ENCODE results near the gene ZNF385B.
"Not testable (repeated sequence)": the region's sequence is repeated elsewhere in the genome, so short reads cannot be mapped to it uniquely, and the experiment has no call there.

The ZNF385B gene

DNA sequence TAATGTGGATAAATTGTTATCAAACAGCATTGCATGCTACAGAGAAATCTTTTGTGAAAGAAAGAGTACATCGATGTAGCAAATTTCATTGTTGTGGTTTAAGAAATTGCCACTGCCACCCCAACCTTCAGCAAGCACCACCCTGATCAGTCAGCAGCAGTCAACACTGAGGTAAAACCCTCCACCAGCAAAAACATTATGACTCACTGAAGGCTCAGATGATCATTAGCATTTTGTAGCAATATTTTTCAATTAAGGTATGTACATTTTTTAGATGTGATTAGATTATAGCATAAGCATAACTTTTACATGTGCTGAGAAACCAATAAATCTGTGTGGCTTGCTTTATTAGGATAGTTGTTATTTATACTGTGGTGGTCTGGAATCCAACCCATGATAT is 75.5 kb downstream of the ZNF385B start:
- Histone ChIP-seq H3K27me3 (ENCODE audit: insufficient read depth, low read length) (no peaks in the 10 kb centered on the region), H3K9ac (ENCODE audit: low read length) (no peak overlapping the region), H3K4me3 (ENCODE audit: low read depth, low read length, poor library complexity, severe bottlenecking) (no peak overlapping the region), H3K27ac (ENCODE audit: low read depth, low read length, poor library complexity, severe bottlenecking) (no peak overlapping the region), H3K36me3 (ENCODE audit: insufficient read depth, low read length) (no peaks in the 10 kb centered on the region), H3K9me3 (ENCODE audit: low read length) (no peaks in the 10 kb centered on the region), H4K20me1 (ENCODE audit: insufficient read depth, low read length) (no peaks in the 10 kb centered on the region), H3K9me2 (ENCODE audit: low read depth, low read length) (no peaks in the 10 kb centered on the region), H3F3A (ENCODE audit: insufficient read depth, low read length) (no peaks in the 10 kb centered on the region), H3K4me2 (ENCODE audit: low read length) (no peak overlapping the region), H3K4me1 (ENCODE audit: insufficient read depth, low read length, severe bottlenecking) (no peaks in the 10 kb centered on the region), H2AFZ (ENCODE audit: low read length) (no peak overlapping the region), H3K79me2 (ENCODE audit: insufficient read depth, low read length) (no peaks in the 10 kb centered on the region)
- TF ChIP-seq, protein P1, sequence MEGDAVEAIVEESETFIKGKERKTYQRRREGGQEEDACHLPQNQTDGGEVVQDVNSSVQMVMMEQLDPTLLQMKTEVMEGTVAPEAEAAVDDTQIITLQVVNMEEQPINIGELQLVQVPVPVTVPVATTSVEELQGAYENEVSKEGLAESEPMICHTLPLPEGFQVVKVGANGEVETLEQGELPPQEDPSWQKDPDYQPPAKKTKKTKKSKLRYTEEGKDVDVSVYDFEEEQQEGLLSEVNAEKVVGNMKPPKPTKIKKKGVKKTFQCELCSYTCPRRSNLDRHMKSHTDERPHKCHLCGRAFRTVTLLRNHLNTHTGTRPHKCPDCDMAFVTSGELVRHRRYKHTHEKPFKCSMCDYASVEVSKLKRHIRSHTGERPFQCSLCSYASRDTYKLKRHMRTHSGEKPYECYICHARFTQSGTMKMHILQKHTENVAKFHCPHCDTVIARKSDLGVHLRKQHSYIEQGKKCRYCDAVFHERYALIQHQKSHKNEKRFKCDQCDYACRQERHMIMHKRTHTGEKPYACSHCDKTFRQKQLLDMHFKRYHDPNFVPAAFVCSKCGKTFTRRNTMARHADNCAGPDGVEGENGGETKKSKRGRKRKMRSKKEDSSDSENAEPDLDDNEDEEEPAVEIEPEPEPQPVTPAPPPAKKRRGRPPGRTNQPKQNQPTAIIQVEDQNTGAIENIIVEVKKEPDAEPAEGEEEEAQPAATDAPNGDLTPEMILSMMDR (IDR thresholded peaks at IDR 0.05; ENCODE audit: low read length): no peak
- no peak for TF ChIP-seq EZH2 (IDR thresholded peaks at IDR 0.05; ENCODE audit: borderline replicate concordance, low read length)

DNA sequence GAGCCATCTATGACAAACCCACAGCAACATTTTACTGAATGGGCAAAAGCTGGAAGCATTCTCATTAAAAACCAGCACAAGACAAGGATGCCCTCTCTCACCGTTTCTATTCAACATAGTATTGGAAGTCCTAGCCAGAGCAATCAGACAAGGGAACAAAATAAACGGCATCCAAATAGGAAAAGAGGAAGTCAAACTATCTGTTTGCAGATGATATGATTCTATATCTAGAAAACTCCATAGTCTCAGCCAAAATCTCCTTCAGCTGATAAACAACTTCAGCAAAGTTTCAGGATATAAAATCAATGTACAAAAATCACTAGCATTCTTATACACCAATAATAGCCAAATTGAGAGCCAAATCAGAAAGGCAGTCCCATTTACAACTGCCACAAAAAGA is 79.1 kb downstream of the ZNF385B start:
- H3K27me3 ChIP-seq (ENCODE audit: insufficient read depth, low read length); H3K27ac ChIP-seq (ENCODE audit: low read depth, low read length, poor library complexity, severe bottlenecking); H3K9ac ChIP-seq (ENCODE audit: low read length); H3K4me2 ChIP-seq (ENCODE audit: low read length); H3K9me3 ChIP-seq (ENCODE audit: low read length); H3K36me3 ChIP-seq (ENCODE audit: insufficient read depth, low read length); H3K9me2 ChIP-seq (ENCODE audit: low read depth, low read length); H3K4me1 ChIP-seq (ENCODE audit: insufficient read depth, low read length, severe bottlenecking); H3K4me3 ChIP-seq (ENCODE audit: low read depth, low read length, poor library complexity, severe bottlenecking); H3F3A ChIP-seq (ENCODE audit: insufficient read depth, low read length); H3K79me2 ChIP-seq (ENCODE audit: insufficient read depth, low read length); H2AFZ ChIP-seq (ENCODE audit: low read length); H4K20me1 ChIP-seq (ENCODE audit: insufficient read depth, low read length): not testable (repeated sequence)

DNA sequence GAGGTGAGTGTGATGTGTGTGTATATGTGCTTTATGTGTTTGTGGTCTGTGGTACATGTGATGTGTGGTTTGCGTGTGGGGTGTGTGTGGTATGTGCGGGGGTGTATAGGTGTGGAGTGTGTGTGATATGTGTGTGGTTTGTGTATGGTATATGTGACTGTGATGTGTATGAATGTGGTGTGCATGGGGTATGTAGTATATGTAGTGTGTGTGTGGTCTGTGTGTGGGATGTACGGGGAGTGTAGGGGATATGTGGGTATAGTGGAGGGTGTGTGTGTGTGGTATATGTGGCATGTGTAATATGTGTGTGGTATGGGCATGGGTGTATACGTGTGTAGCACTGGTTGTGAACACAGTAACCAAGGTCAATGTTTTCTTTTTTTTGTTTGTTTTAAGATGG is 87.4 kb downstream of the ZNF385B start:
- Histone ChIP-seq H3K36me3 (ENCODE audit: insufficient read depth, low read length) (no peaks in the 10 kb centered on the region), H3K27me3 (ENCODE audit: insufficient read depth, low read length) (no peaks in the 10 kb centered on the region), H3K79me2 (ENCODE audit: insufficient read depth, low read length) (no peaks in the 10 kb centered on the region), H3K4me2 (ENCODE audit: low read length) (no peak overlapping the region), H3K27ac (ENCODE audit: low read depth, low read length, poor library complexity, severe bottlenecking) (no peak overlapping the region), H3K9me2 (ENCODE audit: low read depth, low read length) (no peaks in the 10 kb centered on the region), H3K9me3 (ENCODE audit: low read length) (no peaks in the 10 kb centered on the region), H2AFZ (ENCODE audit: low read length) (no peak overlapping the region), H4K20me1 (ENCODE audit: insufficient read depth, low read length) (no peaks in the 10 kb centered on the region), H3F3A (ENCODE audit: insufficient read depth, low read length) (no peaks in the 10 kb centered on the region), H3K9ac (ENCODE audit: low read length) (no peak overlapping the region), H3K4me3 (ENCODE audit: low read depth, low read length, poor library complexity, severe bottlenecking) (no peak overlapping the region), H3K4me1 (ENCODE audit: insufficient read depth, low read length, severe bottlenecking) (no peaks in the 10 kb centered on the region)
- no peak for TF ChIP-seq EZH2 (IDR thresholded peaks at IDR 0.05; ENCODE audit: borderline replicate concordance, low read length)
- TF ChIP-seq, protein P1 (IDR thresholded peaks at IDR 0.05; ENCODE audit: low read length): no peak

DNA sequence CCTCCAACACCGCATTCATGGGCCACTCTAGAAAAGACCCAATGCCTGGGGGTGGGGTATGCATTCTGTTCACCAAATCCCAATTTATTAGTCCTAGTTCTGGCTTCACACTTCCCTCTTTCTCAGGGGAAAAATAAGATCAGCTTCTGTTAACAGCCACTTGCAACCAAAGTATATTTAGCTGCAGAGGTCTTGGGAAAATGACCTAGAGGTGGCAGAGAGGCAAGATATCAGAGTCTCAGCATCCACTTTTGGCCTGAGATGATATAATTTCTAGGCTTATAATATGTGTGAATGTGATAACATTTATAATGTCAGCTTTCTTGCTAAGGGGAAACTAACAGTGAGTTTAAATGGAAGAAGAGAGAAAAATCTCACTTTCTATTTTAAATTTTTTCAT is 89.1 kb downstream of the ZNF385B start:
- Histone ChIP-seq H3K4me1 (ENCODE audit: insufficient read depth, low read length, severe bottlenecking) (no peaks in the 10 kb centered on the region), H3K27me3 (ENCODE audit: insufficient read depth, low read length) (no peaks in the 10 kb centered on the region), H3K4me2 (ENCODE audit: low read length) (no peak overlapping the region), H3K9me3 (ENCODE audit: low read length) (no peaks in the 10 kb centered on the region), H3K4me3 (ENCODE audit: low read depth, low read length, poor library complexity, severe bottlenecking) (no peak overlapping the region), H3K79me2 (ENCODE audit: insufficient read depth, low read length) (no peaks in the 10 kb centered on the region), H3F3A (ENCODE audit: insufficient read depth, low read length) (no peaks in the 10 kb centered on the region), H2AFZ (ENCODE audit: low read length) (no peak overlapping the region), H3K9ac (ENCODE audit: low read length) (no peak overlapping the region), H3K36me3 (ENCODE audit: insufficient read depth, low read length) (no peaks in the 10 kb centered on the region), H3K27ac (ENCODE audit: low read depth, low read length, poor library complexity, severe bottlenecking) (no peak overlapping the region), H3K9me2 (ENCODE audit: low read depth, low read length) (no peaks in the 10 kb centered on the region), H4K20me1 (ENCODE audit: insufficient read depth, low read length) (no peaks in the 10 kb centered on the region)
- TF ChIP-seq EZH2 (IDR thresholded peaks at IDR 0.05; ENCODE audit: borderline replicate concordance, low read length): no peak
- TF ChIP-seq, protein P1 (IDR thresholded peaks at IDR 0.05; ENCODE audit: low read length): no peak

Measured in OCI-LY1 (cell line).